CD4-positive, alpha-beta T cell treated with Interleukin-17A for 4 hours (primary cell): Measurements from ENCODE around the gene BCR.

ENCODE experiments used
- DNase-seq: peaks from one replicate; pipeline ENCODE4 v3.0.0-alpha.2; 2020; ENCODE audit warnings: mixed read lengths

Gene BCR

DNA sequence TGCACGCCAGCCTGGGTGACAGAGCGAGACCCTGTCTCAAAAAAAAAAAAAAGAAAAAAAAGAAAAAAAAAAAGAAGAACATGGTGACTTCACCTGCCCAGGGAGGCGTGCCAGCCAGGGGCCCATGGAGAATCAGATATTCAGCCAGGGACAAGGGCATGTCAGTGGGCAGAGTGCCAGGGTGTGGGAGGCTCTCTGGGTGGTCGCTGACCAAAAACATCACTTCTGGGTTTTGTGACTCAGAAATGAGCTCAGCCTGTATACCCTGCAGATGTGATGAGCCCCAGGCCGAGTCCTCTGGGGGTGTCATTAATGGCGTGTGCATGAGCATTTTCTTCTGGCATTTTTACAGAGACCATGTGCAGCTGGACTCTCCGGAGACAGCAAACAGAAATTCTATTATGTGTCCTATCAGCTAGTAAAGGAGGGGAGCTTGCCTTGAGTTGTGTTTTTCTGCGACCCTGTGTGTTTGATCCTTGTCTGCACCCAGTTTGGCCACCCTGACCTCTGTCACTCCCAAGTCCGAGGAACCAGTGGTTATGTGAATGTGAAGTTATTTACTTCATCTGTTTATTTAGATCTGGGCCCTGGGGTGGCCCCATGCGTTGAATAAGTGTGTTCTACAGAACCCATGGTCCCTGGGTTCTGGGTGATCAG, 53.6 kb downstream of the BCR start:
- no peak for DNase-seq

DNA sequence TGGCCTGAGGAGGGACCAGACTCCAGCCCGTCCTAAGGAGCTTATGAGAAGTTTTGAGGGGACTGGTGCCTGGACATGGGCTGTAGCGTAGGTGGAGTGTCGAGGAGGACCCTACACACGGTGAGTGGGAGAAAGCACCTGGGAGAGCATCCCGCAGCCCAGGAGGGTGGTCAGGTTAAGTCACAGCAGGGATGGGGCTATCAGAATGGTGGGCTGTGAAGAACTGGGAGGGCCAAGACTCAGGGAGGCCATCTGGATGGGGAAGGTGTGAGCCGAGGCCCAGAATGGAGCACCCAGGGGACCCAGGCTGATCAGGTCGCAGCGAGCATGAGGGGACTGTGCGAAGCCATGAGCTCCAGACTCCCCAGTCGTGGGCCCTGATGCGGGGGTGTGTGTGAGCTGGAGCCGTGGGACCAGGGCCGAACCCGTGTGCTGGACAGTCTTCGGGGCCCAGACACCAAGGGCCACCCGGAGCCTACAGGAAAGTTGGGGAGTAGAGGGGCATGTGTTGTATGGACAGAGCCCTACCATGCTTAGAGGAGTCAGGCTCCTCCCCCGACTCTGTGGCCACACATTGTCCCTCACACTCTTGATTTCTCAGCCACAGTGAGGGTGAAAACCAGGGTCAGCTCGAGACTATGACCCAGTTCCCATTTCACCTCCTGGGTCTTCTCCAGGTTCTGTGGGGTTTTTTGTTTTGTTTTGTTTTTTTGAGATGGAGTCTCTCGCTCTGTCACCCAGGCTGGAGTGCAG, 54.3 kb downstream of the BCR start:
- no peak for DNase-seq

DNA sequence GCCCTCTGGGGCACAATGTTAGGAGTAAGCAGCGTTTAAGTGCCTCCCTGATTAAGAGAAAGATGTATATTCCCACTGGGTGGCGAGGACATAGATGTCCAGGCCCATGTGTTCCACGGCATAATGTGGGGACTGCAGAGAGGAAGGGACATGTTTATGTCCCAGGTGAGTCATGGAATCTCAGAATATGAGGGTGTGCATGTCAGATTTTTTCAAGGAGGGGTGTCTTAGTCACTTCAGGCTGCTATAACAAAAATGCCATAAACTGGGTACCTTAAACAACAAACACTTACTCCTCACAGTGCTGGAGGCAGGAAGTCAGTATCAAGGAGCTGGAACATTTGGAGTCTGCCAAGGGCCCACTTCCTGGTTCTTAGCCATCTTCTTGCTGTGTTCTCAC, 55.1 kb downstream of the BCR start:
- no peak for DNase-seq

DNA sequence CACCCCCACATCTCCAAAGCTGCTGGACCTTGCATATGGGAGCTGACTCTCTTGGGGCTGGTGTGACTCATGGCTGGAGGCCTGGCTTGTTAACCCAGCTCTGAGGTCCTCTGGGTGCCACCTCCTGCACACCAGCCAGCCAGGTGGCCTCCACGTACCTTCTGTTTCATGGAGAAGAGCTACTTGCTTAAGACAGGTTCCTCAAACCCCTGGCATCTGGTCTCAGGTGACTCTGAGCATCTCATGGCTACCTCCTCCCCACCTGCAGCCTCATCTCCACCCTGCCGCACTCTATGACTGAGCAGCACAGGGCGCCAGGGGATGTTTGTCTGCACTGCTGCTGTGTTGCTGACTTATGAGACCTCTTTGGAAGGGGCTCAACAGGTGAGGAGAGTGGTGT, 55.7 kb downstream of the BCR start:
- DNase-seq: no peak

DNA sequence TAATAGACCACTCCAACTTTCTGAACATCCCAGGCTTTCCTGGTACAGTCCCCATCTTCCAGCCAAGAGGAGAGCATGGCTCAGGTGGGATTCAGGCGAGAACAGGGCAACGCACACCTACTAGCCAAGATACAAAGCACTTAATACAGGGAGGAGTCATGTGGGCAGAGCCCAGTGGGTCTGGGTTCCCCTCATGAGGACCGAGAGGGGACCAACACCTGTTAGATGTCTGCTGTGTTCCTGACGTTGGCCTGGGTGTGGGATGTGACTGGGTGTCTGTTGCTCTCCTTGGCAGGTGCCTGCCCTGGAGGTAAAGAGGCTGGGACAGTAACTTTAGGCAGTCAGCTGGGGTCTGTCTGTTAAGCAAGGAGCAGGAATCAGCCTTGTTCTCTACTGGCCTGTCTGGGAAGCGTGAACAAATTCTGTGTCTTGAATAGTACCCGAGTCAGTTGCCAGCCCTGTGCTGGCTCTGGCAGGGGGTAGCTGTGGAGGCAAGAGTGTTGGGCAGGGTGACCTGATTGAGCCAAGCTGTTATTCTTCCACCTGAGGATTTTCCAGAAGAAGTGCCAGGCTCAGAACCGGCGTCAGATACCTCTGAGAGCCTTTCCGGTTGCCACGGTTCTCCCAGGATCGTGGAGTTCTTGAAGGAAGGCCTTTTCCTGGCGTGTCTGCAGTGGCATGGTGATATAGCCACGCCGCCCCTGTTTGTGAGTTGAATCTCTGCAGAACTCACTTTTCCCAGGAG, 56.3 kb downstream of the BCR start:
- DNase-seq: no peak

DNA sequence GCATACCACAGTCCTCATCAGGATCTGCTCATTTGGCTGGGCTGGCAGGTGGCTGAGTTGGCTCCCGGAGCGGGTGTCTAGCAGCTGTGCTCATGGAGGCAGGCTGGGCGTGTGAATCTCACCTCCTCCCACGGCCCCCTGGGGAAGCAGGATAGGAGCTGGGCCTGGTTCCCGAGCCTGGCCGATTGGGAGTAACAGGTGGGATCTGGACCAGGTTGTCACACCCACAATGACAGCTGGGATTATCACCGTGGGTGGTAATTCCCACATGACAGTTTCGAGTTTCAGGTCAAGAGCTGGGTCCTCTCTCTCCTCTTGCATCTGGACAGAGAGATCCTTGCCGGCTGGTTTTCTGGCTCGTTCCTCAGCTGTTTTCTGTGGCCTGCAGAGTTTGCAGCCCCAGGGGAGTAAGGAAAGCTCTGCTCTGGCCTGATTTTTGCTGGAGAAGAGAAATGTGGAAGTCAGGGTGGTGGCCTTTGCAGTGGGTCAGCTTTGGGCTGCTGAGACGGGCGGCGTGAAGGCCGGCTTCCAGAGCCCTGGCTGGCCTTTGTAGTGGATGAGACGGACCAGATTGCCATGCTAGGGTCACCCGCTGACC, 57.0 kb downstream of the BCR start:
- no peak for DNase-seq

DNA sequence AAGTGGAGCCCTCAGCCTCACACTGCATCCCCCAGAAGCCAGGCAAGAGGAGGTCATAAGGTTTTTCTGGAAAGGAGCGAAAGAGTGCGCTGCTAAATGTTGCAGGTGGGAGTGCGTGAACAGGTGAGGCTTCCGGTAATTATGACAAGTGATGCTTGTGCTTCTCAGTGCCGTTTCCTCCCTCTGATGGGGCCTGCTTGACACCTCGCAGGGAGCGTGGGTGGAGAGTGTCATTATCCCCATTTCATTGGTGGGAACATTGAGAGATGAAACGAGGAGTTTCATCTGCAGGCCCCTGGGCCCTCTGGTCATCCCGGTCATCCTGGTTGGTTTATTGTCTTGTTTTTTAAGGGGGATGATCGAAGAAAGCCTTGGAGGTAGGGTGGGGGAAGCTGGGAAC, 57.5 kb downstream of the BCR start:
- DNase-seq: peak; percentile 49

DNA sequence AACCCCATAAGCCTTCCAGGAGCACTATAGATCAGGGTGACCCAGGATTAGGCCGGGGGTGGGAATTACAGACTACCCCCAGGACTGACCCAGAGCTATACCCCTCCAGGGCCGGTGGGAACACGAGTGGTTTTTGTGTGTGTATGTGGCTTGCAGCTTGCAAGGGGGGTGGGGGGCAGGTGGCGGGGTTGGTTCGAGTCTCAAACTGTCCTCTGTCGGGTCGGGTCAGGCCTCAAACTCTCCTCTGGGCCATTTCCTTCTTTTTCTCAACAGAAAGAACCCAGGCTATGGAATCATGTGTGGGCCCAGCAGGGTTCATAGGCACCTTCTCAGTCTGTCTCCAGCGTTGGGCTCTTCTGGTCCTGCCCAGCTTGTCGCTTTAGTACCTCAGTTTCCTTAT, 58.4 kb downstream of the BCR start:
- DNase-seq: no peak

DNA sequence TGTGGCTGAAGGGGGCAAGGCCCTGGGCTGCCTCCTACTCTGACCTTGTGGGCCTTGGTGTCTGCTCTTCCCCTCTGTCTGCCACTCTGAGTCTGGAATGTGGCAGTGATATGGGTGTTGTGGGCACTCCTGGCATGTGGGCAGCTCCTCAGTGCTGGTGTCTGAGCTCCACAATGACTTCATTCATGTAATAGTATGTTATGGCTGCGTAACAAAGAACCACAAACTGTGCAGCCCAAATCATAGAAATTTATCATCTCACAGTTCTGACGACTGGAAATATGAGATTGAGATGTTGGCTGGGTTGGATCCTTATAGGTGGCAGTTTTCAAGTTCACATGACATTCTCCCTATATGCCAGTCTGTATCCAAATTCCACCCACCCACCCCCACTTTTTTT, 59.1 kb downstream of the BCR start:
- DNase-seq: no peak

DNA sequence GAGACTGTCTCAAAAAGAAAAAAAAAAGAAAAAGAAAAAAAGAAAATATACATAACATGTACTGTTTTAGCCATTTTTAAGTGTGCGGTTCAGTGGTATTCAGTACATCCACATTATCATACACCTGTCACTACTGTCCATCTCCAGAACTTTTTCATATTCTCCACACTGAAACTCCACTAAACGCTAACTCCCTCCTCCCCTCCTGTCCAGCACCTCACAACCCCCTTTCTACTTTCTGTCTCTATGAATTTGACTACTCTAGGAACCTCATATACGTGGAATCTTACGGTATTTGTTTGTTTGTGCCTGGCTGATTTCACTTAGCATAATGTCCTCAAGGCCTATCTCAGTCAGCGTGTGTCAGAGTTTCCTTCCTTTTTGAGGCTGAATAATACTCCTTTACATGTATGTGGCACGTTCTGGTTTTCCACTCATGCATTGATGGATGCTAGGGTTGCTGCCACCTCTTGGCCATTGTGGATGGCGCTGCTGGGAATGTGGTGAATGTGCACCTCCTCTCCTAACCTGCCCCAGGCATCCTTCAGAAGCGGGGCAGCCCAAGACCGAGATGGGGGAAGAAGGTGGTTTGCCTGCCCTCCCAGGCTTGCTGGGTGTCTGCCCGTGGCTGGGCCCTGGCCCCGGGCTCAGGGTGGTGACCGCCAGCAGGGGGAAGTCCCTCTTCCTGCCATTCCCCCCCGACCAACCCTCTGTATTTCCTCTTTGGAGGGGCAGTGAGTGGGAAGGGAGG, 60.5 kb downstream of the BCR start:
- peak; percentile 48 for DNase-seq

DNA sequence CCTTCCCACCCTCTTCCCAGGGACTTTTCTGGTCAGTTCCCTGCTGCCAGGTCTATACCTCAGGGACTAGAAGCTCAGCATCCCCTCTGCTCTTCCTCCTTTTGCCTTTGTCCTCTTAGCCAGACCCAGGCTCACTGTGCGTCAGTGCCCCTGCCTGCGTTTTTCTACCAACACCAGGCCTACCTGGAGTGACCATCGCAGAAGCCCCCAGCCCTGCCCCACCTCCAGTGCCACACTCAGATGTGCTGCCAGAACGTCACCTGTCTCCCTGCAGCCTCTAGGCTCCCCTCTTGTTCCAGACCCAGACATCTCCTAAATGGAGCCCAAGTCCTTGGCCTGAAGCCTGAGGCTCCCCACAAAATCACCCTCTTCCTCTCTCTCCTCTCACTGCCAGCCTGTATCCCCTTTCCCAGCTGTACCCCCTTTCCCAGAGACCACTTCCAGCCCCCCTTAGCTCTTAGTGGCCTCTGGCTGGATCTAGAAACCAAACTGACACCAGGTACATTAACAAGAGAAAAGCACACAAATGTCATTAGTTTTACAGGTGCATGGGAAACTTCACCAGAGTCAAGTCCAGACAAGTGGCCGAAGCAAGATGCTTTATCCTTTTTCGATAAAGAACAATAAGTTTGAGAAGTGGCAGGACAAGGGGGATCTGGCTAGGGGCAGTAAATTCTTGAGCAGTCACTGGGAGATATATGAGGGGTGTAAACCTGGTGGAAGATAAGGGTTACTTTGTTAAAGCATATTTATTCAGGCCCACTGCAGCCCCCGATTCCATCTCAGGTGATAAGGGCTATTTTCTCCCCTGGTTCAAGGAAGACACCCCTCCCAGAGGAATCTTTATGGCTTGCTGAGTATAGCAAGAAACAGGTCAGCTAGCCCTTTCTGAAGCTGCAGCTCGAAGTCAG, 61.5 kb downstream of the BCR start:
- DNase-seq: no peak

DNA sequence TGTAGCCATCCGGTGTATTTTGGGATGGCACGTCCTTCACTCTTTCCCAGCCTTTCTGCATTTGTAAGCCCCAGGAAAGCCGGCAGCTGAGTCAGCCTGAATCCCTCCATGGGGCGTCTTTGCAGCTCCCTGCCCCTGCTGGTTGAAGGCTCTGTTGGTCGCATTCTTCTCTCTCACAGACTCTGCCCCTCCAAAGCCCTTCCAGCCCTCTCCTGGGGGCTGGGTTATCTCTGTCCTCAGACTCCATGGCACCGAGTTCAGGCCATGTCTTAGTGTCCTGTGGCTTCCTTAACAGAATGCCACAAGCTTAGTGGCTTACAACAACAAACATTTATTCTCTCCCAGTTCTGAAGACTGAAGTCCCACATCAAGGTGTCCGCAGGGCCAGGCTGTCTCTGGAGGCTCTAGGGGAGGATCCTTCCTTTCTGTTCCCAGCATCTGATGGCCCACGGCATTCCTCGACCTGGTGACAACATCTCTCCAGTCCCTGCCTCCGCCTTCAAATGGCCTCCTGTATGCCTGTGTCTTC, 62.2 kb downstream of the BCR start:
- no peak for DNase-seq

DNA sequence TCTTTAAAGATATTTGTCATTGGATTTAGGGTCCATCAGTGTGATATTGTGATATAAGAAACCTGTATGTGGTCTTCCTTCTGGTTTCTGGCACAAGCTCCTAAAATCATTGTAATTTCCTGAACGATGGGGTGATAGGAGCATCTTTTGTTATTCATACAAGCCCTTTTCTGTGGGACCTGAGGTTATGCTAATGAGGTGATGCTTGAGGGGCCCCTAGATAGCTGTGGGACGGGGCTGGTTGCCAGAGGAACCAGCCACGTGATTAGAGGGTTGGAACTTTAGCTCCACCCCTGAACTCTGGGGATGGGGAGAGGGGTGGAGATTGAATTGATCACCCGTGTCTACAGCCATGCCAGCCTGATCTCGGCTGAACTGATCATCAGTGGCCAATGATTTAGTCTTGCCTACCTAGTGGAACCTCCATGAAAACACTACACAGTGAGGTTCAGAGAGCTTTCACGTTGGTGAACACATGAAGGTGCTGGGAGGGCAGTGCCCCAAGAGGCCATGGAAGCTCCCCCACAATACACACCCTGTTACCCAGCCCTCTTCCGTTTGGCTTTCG, 62.8 kb downstream of the BCR start:
- DNase-seq: peak; percentile 80

DNA sequence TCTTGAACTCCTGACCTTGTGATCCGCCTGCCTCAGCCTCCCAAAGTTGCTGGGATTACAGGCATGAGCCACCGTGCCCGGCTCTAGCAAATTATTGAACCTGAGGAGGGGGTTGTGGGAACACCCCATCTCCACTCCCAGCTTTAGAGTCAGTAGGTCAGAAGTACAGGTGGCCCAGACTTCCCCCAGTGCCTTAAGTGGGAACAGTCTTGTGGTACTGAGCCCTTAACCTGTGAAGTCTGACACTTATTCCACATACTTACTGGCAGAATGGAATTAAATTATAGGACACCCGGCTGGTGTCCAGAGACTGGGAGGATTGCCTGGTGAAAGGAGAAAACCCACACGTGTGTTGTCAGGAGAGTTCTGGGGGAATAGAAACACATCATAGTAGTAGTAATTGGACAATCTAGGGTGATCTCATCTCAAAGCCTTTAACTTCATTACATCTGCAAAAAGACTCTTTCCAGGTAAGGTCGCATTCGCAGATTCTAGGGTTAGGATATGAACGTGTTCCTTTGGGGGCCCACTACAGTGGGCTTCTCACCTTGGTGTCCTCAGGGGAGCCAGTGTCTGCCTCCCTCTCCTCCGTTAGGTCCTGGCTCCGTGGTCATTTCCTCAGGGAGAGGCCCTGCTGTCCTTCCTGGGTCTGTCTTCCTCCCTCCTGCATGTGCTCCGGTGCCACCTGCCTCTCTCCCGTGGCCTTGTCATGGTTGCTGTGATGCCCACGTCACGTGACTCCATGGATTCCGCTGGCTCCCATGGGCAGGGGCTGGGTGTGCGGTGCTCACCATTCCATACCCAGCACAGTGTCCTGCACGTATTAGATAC, 63.8 kb downstream of the BCR start:
- DNase-seq: no peak

DNA sequence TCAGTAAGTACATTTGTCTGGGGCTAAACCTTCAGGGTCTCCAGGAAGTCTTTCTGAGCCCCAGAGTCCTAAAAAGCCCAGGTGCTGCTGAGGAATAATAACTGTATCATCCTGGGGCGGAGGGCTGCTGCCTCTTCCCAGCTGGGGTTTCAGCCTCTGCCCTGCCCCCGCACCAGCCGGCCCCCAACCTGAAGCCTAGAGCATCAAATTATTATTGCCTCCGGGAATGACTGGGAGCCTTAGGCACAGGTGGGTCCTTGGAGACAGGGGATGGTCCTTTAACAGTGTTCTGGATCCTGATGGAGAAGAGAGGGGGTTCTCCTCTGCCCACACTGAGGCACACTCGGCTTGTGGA, 64.4 kb downstream of the BCR start:
- DNase-seq: no peak

DNA sequence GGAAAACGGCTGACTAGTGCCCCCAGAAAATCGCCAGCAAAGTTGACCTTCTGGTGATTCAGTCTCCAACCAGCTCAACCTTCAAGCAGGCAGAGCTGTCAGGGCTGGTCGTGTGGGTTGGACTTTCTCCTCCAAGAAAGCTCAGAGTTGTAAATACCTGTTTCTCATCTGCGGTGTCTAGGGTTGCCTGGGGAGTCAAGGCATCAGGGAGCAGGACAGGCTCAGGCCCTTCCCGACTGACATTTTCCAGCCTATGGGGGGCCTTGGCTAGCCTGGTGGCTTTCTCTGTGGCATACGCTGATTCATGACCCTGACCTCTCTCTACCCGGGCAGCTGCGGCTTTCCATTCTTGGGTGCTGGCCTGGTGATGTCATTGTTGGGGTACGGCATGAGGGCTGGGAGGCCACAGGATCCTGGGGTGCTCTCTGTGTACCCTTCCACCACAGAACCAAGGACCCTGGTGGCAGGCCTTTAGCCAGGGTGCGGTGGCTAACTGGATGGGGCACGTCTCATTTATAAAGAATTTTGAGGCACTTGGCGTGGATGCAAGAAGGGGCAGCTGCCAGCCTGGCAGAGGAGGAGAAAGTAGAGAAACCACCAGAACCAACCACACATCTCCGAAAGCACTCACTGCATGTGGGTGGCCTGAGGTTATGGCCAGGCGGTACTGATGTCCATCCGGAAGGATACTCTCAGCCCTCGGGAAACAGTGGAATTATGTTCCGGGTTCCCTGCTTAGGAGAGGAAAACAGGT, 64.9 kb downstream of the BCR start:
- no peak for DNase-seq

DNA sequence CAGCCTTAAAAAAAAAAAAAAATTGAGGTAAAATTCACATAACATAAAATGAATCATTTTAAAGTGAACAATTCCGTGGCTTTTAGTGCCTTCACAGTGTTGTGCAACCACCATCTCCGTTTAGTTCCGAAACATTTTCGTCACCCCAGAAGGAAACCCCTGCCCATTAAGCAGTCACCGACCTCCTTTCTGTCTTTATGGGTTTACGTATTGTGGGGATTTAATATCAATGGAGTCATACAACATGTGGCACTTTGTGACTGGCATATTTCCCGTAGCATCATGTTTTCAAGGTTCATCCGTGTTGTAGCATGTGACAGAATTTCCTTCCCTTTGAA, 65.5 kb downstream of the BCR start:
- DNase-seq: no peak

DNA sequence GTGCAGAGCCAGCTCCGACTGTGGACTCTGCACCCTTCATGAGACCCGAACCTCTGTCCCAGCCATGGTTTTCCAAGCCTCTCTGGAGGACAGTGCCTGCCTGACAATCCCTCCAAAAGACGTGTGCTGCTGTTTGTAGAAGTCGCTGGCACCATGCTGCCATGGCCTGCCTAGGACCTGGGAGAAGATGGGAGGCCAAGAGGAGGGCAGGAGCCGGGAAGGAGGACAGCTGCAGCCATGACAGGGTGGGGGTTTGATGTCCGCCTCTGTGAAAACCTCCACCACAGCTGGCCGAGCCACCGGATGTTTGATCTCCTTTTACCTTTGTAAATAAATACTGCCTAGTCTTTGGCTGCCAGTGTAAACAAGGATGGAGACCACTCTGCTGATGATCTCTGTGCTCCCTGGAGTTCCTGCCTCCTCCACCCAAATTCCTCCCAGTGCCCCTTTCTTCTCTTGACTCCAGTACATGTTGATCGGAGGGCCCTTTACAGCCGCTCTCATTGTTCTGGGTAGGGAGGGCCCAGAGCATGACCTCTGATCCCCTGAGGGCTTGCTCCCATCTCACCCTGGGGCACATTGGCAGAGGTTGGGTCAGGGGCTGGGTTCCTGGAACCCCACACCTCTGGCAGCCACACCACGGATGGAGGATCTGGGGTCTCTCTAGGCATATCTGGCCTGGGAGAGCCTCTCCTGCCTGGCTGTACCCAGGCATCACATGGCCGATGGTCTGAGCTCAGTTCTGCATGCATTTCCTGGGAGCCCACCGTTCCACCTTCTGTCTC, 66.9 kb downstream of the BCR start:
- no peak for DNase-seq

DNA sequence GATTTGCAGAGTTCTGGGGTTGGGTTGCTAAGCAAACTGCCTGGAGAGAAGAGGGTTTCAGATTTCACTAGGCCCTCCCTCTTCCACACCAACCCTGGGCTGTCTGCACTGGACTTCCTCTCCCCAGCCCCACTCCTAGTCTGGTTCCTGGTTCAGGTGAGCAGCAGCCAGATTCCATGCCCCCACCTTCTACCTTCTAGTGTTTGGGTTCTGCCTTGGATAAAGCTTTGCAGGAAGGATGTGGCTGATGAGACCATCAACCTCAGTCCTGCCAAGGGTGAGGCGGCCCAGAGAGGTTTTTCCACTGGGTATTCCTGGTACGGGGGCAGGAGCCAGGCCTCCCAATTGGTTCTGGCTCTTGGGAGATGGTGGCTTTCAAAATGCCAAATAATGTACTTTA, 68.3 kb downstream of the BCR start:
- DNase-seq: no peak
